Muscle layer of duodenum (tissue), 2 donors: ENCODE results near the gene NDUFAF7.

Source experiments
- H3K27ac ChIP-seq: one replicate; pipeline ENCODE4 v1.7.0; 2013; ENCODE audit warnings: mild to moderate bottlenecking, low read length
- H3K27me3 ChIP-seq: one replicate; pipeline ENCODE4 v1.7.0; 2013; ENCODE audit warnings: low read depth, mild to moderate bottlenecking, control low read depth, low read length
- H3K36me3 ChIP-seq, 2 donors: one replicate each; pipeline ENCODE4 v1.7.0; 2013; ENCODE audit warnings: low read length in 2 of 2, control low read depth in 1 of 2, mild to moderate bottlenecking in 1 of 2; ENCODE audit not compliant: insufficient read depth in 2 of 2, control insufficient read depth in 1 of 2
- H3K4me1 ChIP-seq, 2 donors: one replicate each; pipeline ENCODE4 v1.7.0; 2013; ENCODE audit warnings: low read length in 2 of 2, mild to moderate bottlenecking in 2 of 2, control low read depth in 1 of 2, moderate library complexity in 1 of 2; ENCODE audit not compliant: insufficient read depth in 2 of 2, control insufficient read depth in 1 of 2
- H3K4me3 ChIP-seq, 2 donors: one replicate each; pipeline ENCODE4 v1.7.0; 2013; ENCODE audit warnings: low read length in 2 of 2, low read depth in 1 of 2, mild to moderate bottlenecking in 1 of 2
- H3K9me3 ChIP-seq, 2 donors: one replicate each; pipeline ENCODE4 v1.7.0; 2013; ENCODE audit warnings: low read length in 2 of 2, control low read depth in 1 of 2, mild to moderate bottlenecking in 1 of 2; ENCODE audit not compliant: control insufficient read depth in 1 of 2
- donor health status: healthy.

The NDUFAF7 gene

GRCh38 chr2:37250869-37251740 is 19.6 kb downstream of the NDUFAF7 start:
- Histone ChIP-seq H3K4me1 (no peaks in the 10 kb centered on the region), H3K9me3 (no peaks in the 10 kb centered on the region), H3K27me3 (no peaks in the 10 kb centered on the region), H3K36me3 (peaks cover 49 to 68% of the 10 kb centered on the region in 2 donors), H3K27ac (no peak overlapping the region), H3K4me3 (no peak overlapping the region)

GRCh38 chr2:37262522-37262921 is 31.1 kb downstream of the NDUFAF7 start:
- Histone ChIP-seq H3K9me3 (no peaks in the 10 kb centered on the region), H3K27ac (no peak overlapping the region), H3K27me3 (no peaks in the 10 kb centered on the region), H3K4me3 (no peak overlapping the region), H3K4me1 (no peaks in the 10 kb centered on the region), H3K36me3 (peaks cover 17 to 27% of the 10 kb centered on the region in 2 donors)

- Histone ChIP-seq H3K4me1 (no peaks in the 10 kb centered on the region), H3K27ac (no peak overlapping the region), H3K4me3 (no peak overlapping the region), H3K27me3 (no peaks in the 10 kb centered on the region), H3K9me3 (no peaks in the 10 kb centered on the region), H3K36me3 (peaks cover 18 to 19% of the 10 kb centered on the region in 2 donors)
These were observed 32.4 kb downstream of the NDUFAF7 start for GRCh38 chr2:37263839-37264238.

- no peak overlapping the region for H3K4me3 ChIP-seq
- H3K27ac ChIP-seq = no peak overlapping the region
- H3K36me3 ChIP-seq = peaks cover 37 to 40% of the 10 kb centered on the region in 2 donors
These were observed 36.2 kb downstream of the NDUFAF7 start for GRCh38 chr2:37267685-37268084.

GRCh38 chr2:37268111-37268510 is 36.7 kb downstream of the NDUFAF7 start:
- Histone ChIP-seq H3K9me3 (no peaks in the 10 kb centered on the region), H3K27me3 (no peaks in the 10 kb centered on the region), H3K27ac (no peak overlapping the region), H3K4me1 (no peaks in the 10 kb centered on the region), H3K36me3 (peaks cover 38 to 42% of the 10 kb centered on the region in 2 donors), H3K4me3 (no peak overlapping the region)

More at GRCh38 chr2:37267685-37268084, 36.2 kb downstream of the NDUFAF7 start:
- Histone ChIP-seq H3K27me3 (no peaks in the 10 kb centered on the region), H3K9me3 (no peaks in the 10 kb centered on the region), H3K4me1 (no peaks in the 10 kb centered on the region)

- no peak overlapping the region for H3K27ac ChIP-seq
- H3K36me3 ChIP-seq = peaks cover 36 to 49% of the 10 kb centered on the region in 2 donors
These were observed 40.1 kb downstream of the NDUFAF7 start for GRCh38 chr2:37271376-37272067.

GRCh38 chr2:37274359-37274965 is 43.0 kb downstream of the NDUFAF7 start:
- H3K27ac ChIP-seq = no peak overlapping the region
- H3K4me1 ChIP-seq = no peaks in the 10 kb centered on the region
- H3K9me3 ChIP-seq = no peaks in the 10 kb centered on the region
- H3K4me3 ChIP-seq = no peak overlapping the region
- H3K36me3 ChIP-seq = peaks cover 37 to 50% of the 10 kb centered on the region in 2 donors
- H3K27me3 ChIP-seq = no peaks in the 10 kb centered on the region

More at GRCh38 chr2:37271376-37272067, 40.1 kb downstream of the NDUFAF7 start:
- no peaks in the 10 kb centered on the region for H3K4me1 ChIP-seq
- H3K4me3 ChIP-seq = no peak overlapping the region
- no peaks in the 10 kb centered on the region for H3K9me3 ChIP-seq
- no peaks in the 10 kb centered on the region for H3K27me3 ChIP-seq

- Histone ChIP-seq H3K4me3 (no peak overlapping the region), H3K4me1 (no peaks in the 10 kb centered on the region), H3K27me3 (no peaks in the 10 kb centered on the region), H3K9me3 (no peaks in the 10 kb centered on the region), H3K27ac (no peak overlapping the region), H3K36me3 (peaks cover 34 to 39% of the 10 kb centered on the region in 2 donors)
These were observed 44.8 kb downstream of the NDUFAF7 start for GRCh38 chr2:37276291-37276690.

- Histone ChIP-seq H3K4me3 (no peak overlapping the region), H3K27ac (no peak overlapping the region), H3K36me3 (peaks cover 18 to 31% of the 10 kb centered on the region in 2 donors), H3K4me1 (no peaks in the 10 kb centered on the region), H3K9me3 (no peaks in the 10 kb centered on the region), H3K27me3 (no peaks in the 10 kb centered on the region)
These were observed 50.5 kb downstream of the NDUFAF7 start for GRCh38 chr2:37281916-37282315.

GRCh38 chr2:37282746-37283145 is 51.3 kb downstream of the NDUFAF7 start:
- H3K36me3 ChIP-seq = peaks cover 18 to 36% of the 10 kb centered on the region in 2 donors
- H3K27ac ChIP-seq = no peak overlapping the region
- no peak overlapping the region for H3K4me3 ChIP-seq
- H3K27me3 ChIP-seq = no peaks in the 10 kb centered on the region
- no peaks in the 10 kb centered on the region for H3K4me1 ChIP-seq
- no peaks in the 10 kb centered on the region for H3K9me3 ChIP-seq

- Histone ChIP-seq H3K36me3 (peaks cover 20 to 36% of the 10 kb centered on the region in 2 donors), H3K27me3 (no peaks in the 10 kb centered on the region), H3K4me3 (no peak overlapping the region), H3K27ac (no peak overlapping the region), H3K4me1 (no peaks in the 10 kb centered on the region), H3K9me3 (no peaks in the 10 kb centered on the region)
These were observed 51.7 kb downstream of the NDUFAF7 start for GRCh38 chr2:37283207-37283606.
